Measurements from ENCODE around the gene BRI3. TPM values are rescaled to one million over a fixed set of nuclear protein-coding genes. Genes with fewer than 3 reads are reported as not detected.
A peak's percentile ranks its signal among the peaks of the same experiment; 100 is the strongest.

Gene BRI3
- total and polyA plus RNA-seq, 9 of the 15 experiments (the other 6 are each of a cell fraction or from before 2014, with no cell fraction given) = 4.3 to 57.4 (median 18.6) TPM

- TF ChIP-seq THAP12 (CRISPR knock-in tag; IDR thresholded peaks at IDR 0.05) = no peak
- no peak for TF ChIP-seq BRD9 (IDR thresholded peaks at IDR 0.05; ENCODE audit: low read depth, partially characterized antibody)
- TF ChIP-seq SNAPC5 (CRISPR knock-in tag; IDR thresholded peaks at IDR 0.05) = no peak
- TF ChIP-seq ZNF124 (CRISPR knock-in tag; IDR thresholded peaks at IDR 0.05) = no peak
Observed at GRCh38 chr7:98335411-98335977, 54.0 kb downstream of the BRI3 start (continued).

GRCh38 chr7:98338441-98338840, 57.0 kb downstream of the BRI3 start:
- BruUV-seq (replicated peaks) = no TSS peak
- Histone ChIP-seq H3K79me2 (ENCODE audit: control insufficient read depth, insufficient read depth, low read length) (no peaks in the 10 kb centered on the region), H3K27me3 (ENCODE audit: control insufficient read depth in 2 of 2, insufficient read depth in 2 of 2, low read length in 2 of 2) (no peaks in the 10 kb centered on the region), H3K4me3 (no peak overlapping the region), H3K4me2 (ENCODE audit: insufficient read depth, low read length) (no peak overlapping the region), H2AFZ (ENCODE audit: low read depth, low read length) (no peak overlapping the region), H3K9me1 (ENCODE audit: control insufficient read depth, insufficient read depth, low read length) (no peaks in the 10 kb centered on the region), H3K9ac (ENCODE audit: insufficient read depth in 1 of 2, low read depth in 2 of 2, low read length in 2 of 2) (no peak overlapping the region), H3K36me3 (ENCODE audit: control insufficient read depth, insufficient read depth, low read length) (no peaks in the 10 kb centered on the region), H3K4me1 (replicated peaks in 1 of 2; ENCODE audit: control insufficient read depth in 2 of 2, insufficient read depth in 2 of 2, low read length in 2 of 2) (no peaks in the 10 kb centered on the region; a peak in 1 of 5 replicates), H3K27ac (ENCODE audit: extremely low read depth, low read depth, low read length) (no peak overlapping the region), H3K9me3 (replicated peaks; ENCODE audit: control insufficient read depth, insufficient read depth, low read depth, low read length) (no peaks in the 10 kb centered on the region), H4K20me1 (replicated peaks; ENCODE audit: control insufficient read depth, insufficient read depth, low read length) (no peaks in the 10 kb centered on the region)
- in situ Hi-C loops (cut with MboI) (no loop called here), intact Hi-C loops (cut with micrococcal nuclease) (no loop called here)
- FAIRE-seq (no peak), DNase-seq (ENCODE audit: extremely low read depth in 1 of 4, low spot score in 3 of 4) (no peak), ATAC-seq (no peak)
- WGBS (ENCODE audit: insufficient coverage, low coverage, missing lambda C conversion rate) = 71% methylated on average over 6 of the region's 6 CpGs
- POLR2A ChIA-PET = interaction anchor here (2.2 kb wide), 1 partner anchor 10 kb away, joined by 5 read pairs; no protein-coding TSS in a partner anchor
- CTCF ChIA-PET (ENCODE audit: low intra/inter-chr PET ratio) = no interaction called here
- TF ChIP-seq ZNF146 (CRISPR knock-in tag; IDR thresholded peaks at IDR 0.05; ENCODE audit: unreplicated experiment) (peak; percentile 80), MAFK (IDR thresholded peaks at IDR 0.05; ENCODE audit: low read length) (no peak), ZBTB33 (CRISPR knock-in tag; IDR thresholded peaks at IDR 0.05) (peak; percentile 69), KLF16 (IDR thresholded peaks at IDR 0.05) (no peak), RBM34 (IDR thresholded peaks at IDR 0.05; ENCODE audit: borderline replicate concordance, insufficient read depth, low read length) (no peak)
